Measurements from ENCODE around the gene IQCK. TPM values are rescaled to one million over a fixed set of nuclear protein-coding genes. Genes with fewer than 3 reads are reported as not detected.
"Not testable (repeated sequence)": the region's sequence is repeated elsewhere in the genome, so short reads cannot be mapped to it uniquely, and the experiment has no call there.

IQCK gene
- total and polyA plus RNA-seq, 3 donors from 2014 or later = 77.8 to 102 (median 91.3) TPM

- Histone ChIP-seq H3K36me3 (ENCODE audit: low read depth, missing control alignments) (no peaks in the 10 kb centered on the region), H3K9me3 (no peaks in the 10 kb centered on the region), H3K27me3 (no peaks in the 10 kb centered on the region), H3K27ac (no peak overlapping the region), H3K4me1 (peaks cover 20% of the 10 kb centered on the region), H3K4me3 (no peak overlapping the region)
- no peak for DNase-seq
- WGBS, 2 donors = 86 to 97% methylated on average over 5 of the region's 5 CpGs
- TF ChIP-seq CTCF (IDR thresholded peaks at IDR 0.05) (no peak), POLR2A (IDR thresholded peaks at IDR 0.05) (no peak)
- intact Hi-C loops (cut with DNase I; ENCODE audit: low total_unique reads) = no loop called here
Observed at GRCh38 chr16:19715566-19715965, 2.5 kb upstream of the IQCK start.

DNA sequence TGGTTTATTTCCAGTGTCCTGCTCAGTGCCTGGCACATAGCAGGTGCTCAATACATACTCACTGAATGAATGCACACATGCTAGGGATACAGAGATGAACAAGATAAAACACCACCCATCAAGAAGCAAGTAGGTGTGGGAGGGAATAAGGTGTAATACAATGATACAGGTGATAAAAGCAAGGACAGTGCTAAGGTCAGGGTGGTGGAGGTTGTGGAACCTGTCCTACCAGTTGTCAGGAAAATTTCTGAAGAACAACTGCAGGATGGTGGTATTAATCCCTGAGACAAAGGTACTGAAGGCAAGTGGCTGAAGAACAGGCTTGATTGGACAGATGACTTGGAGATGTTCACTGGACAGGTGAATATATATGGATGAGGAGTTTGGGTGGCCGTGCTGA lies 1.9 kb upstream of the IQCK start:
- Histone ChIP-seq H3K27me3 (no peaks in the 10 kb centered on the region), H3K27ac (no peak overlapping the region), H3K4me1 (peaks cover 17% of the 10 kb centered on the region), H3K4me3 (no peak overlapping the region), H3K9me3 (no peaks in the 10 kb centered on the region), H3K36me3 (ENCODE audit: low read depth, missing control alignments) (no peaks in the 10 kb centered on the region)
- no peak for DNase-seq
- intact Hi-C loops (cut with DNase I; ENCODE audit: low total_unique reads) = no loop called here
- TF ChIP-seq POLR2A (IDR thresholded peaks at IDR 0.05) (no peak), CTCF (IDR thresholded peaks at IDR 0.05) (no peak)
- 64 to 68% methylated on average over 1 of the region's 1 CpG for WGBS, 2 donors

DNA sequence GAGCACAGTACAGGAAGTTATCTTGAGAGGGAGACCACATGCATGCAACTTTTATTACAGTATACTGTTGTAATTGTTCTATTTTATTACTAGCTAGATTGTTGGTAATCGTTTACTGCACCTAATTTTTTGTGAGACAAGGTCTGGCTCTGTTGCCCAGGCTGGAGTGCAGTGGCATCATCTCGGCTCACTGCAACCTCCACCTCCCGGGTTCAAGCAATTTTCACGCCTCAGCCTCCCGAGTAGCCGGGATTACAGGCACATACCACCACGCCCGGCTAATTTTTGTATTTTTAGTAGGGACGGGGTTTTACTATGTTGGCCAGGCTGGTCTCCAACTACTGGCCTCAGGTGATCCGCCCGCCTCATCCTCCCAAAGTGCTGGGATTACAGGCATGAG lies 1.3 kb upstream of the IQCK start:
- H3K27me3 ChIP-seq; intact Hi-C loops (cut with DNase I; ENCODE audit: low total_unique reads); H3K36me3 ChIP-seq (ENCODE audit: low read depth, missing control alignments); DNase-seq; H3K9me3 ChIP-seq: not testable (repeated sequence)
- H3K4me1 ChIP-seq = peaks cover 17% of the 10 kb centered on the region
- WGBS, 2 donors = 27 to 30% methylated on average over 11 of the region's 11 CpGs
- peak overlapping the region in 1 of 2 donors; percentile 91 for H3K4me3 ChIP-seq
- peak overlapping the region in 1 of 2 donors; percentile 78 for H3K27ac ChIP-seq

DNA sequence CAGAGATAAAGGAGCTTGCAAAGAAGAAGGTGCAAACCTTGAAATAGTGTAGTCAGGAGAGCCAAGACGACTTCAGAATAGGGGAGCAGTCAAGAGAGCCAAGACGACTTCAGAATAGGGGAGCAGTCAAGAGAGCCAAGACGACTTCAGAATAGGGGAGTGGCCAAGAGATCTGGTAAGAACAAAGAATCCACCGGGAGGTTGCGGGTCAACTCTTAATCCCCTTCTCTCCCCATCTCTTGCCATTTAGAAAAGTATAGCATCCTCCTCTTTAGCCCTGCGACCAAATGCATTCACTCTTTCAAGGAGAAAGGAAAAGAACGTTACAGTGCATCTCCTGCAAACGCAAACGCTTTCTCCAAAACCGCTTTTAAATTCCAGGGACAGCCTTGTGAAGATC lies 757 bp upstream of the IQCK start:
- peaks cover 17% of the 10 kb centered on the region for H3K4me1 ChIP-seq
- peak overlapping the region; percentile 91 to 97 for H3K4me3 ChIP-seq
- TF ChIP-seq CTCF (IDR thresholded peaks at IDR 0.05) (no peak), POLR2A (IDR thresholded peaks at IDR 0.05) (no peak)
- H3K9me3 ChIP-seq = no peaks in the 10 kb centered on the region
- H3K27ac ChIP-seq = peak overlapping the region; percentile 78 to 82
- WGBS, 2 donors = 0% methylated on average over 10 of the region's 10 CpGs
- no peaks in the 10 kb centered on the region for H3K36me3 ChIP-seq (ENCODE audit: low read depth, missing control alignments)
- intact Hi-C loops (cut with DNase I; ENCODE audit: low total_unique reads) = no loop called here
- no peak for DNase-seq
- no peaks in the 10 kb centered on the region for H3K27me3 ChIP-seq

- DNase-seq = peak; percentile 57
- Histone ChIP-seq H3K27me3 (no peaks in the 10 kb centered on the region), H3K27ac (peak overlapping the region; percentile 78 to 82), H3K4me3 (peak overlapping the region; percentile 91 to 97), H3K4me1 (peaks cover 17% of the 10 kb centered on the region), H3K9me3 (no peaks in the 10 kb centered on the region), H3K36me3 (ENCODE audit: low read depth, missing control alignments) (no peaks in the 10 kb centered on the region)
- TF ChIP-seq CTCF (IDR thresholded peaks at IDR 0.05) (no peak), POLR2A (IDR thresholded peaks at IDR 0.05) (no peak)
- intact Hi-C loops (cut with DNase I; ENCODE audit: low total_unique reads) = no loop called here
- 0 to 2% methylated on average over 21 of the region's 21 CpGs for WGBS, 2 donors
Observed at GRCh38 chr16:19718624-19718965, 524 bp downstream of the IQCK start.

Measured in testis (tissue), 3 donors.